GM21367 (cell line): Measurements from ENCODE around the gene KRTAP13-3.

ENCODE experiments used
- ATAC-seq: cut with Tn5 transposase; IDR thresholded peaks from one replicate; pipeline ENCODE4 v1.9.1; 2021; ENCODE audit not compliant: unreplicated experiment

KRTAP13-3 gene, protein sequence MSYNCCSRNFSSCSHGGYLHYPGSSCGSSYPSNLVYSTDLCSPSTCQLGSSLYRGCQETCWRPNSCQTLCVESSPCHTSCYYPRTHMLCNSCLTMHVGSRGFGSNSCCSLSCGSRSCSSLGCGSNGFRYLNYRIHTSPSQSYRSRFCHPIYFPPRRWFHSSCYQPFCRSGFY

DNA sequence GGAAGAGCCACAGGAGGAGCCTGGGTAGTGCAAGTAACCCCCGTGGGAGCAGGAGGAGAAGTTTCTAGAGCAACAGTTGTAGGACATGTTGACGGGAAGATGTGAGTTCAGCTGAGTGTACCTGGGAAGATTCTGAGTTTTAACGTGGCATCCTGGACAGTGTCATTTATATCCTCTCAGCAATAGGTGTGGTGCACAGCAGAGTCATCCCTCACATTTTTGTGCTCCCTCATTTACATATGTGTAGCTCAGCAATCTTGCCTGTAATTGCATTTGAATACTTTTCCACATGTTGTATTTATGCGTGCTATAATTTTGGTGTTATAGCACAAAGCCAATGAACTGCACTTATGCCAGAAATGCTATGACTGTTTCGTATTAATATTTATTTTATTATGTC, at the start of gene KRTAP13-3:
Gene KRTAP13-3 (minus strand): TSS at position 101 of the 400 bp plus-strand sequence. CDS start 14 bp downstream, at position 87.
- ATAC-seq, result no peak

DNA sequence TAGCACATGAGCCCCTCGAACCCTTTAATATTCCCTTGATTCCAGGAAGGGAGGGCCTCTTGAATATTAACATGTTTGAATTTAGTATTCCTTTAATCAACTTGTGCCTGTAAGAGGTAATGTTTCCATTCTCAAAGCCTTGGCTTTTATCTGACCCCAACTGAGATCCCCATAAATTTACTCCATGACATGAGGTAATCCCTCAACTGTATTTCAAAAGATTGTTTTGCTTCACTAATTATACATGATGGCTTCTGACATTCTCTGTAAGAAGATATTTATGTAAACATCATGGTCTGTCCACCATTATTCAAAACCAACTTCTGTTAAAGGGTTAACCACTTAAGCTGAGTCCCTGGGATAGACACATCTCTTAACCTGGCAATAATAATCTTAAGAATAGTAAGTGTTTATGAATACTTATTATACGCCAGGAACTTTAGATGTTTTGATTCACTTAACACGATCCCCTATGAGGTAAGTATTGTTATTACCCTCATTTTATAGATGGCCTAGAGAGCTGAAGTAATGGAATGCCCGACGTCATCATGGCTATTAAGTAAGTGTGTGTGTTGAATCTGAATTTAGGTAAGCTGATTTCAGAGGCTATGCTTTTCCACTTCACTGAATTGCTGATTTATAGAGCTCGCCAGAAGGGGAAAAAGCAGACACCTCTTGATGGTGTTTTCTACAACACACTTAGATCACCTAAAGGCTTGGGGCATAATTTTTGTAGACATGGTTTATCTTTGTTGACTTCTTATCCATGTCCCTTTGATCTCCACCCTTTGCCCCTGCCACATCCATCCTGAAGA, 43.4 kb upstream of the KRTAP13-3 start:
- no peak for ATAC-seq

DNA sequence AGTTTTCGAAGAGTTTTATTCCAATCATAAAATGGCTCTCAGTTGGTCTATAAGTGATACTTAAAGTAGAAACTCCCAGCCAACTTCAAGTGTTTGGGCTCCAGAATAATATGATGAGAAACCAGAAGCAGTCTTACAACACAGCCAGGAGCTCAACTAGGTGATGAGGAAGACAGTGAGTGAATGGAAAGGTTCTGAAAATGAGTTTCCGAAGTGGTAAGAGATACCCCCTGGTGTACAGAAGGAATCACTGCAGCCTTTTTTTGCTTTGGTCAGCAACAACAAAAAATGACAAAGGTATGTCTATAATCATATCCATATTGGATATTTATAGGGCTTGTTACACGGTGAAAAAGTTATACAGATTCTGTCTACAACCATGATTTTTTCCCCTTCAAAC, 38.0 kb upstream of the KRTAP13-3 start:
- no peak for ATAC-seq

DNA sequence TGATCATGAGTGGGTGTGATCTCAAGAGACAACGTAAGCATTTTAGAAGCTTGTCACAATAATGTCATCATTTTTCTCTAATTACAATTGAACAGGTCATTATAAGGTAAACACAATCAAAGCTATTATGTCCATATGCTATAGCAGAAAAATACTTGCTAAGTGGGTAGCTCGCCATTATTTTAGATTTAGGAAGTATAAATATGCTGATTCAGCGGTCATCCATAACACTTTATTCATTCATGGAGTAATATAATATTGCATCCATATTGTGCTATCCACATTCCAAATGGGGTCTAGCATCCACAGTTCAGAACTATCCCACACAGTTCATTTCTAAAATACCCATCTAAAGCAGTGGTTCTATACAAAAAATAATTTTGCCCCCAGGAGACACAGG, 22.8 kb upstream of the KRTAP13-3 start:
- no peak for ATAC-seq

DNA sequence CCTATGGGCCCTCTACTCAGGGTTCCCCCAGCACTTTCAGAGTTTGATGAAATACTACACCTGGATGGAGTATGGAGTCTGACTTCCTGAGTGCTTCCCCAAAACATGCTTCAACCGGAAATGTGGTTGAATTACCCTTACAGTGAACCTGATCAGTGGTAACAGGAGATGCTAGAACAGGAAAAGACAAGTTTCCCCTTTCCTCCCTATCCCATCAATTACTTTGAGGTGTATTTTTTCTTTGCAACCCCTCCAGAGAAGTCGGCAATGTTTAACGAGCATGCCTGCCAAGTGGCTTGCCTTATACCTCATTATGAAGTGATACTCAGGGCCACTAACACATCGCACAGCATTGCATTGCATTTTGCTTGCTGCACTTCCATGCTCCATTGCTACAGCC, 21.3 kb upstream of the KRTAP13-3 start:
- no peak for ATAC-seq

DNA sequence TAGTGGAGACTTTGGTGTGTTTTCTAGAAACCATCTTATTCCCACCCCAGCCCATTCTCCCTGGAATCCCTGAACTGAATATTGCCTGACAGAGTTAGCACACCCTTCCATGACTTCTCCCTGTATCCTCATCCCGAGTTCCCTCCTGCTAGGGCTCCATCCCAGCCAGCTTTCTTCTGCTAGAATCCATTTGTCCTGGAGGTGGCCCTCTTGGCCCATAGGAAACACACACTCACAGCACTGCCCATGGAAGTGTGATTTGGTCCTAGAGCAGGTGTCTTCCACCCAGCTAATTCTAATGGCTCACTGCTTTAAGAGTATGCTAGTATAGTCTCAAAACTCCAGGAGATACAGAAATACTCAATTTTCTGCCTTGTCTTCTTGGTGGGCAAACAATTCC, 18.5 kb upstream of the KRTAP13-3 start:
- no peak for ATAC-seq

DNA sequence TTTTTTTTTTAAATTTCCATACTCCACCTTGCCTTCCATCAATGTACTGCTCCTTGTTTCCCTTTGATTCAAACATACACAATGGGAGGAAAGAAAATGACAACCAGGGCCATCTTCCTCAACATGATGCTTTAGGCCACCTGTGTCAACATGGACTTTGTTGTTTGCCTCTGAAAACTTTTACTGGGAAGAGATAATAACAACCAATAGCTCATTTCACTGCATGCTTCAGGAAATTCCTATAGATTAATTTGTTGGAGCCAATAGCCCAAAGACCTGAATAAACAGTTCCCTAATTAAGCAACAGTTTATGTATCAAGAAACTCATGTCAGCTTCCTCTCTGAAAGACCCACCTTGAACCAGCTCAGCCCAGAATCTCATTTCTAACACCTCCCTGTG, 17.5 kb upstream of the KRTAP13-3 start:
- no peak for ATAC-seq

DNA sequence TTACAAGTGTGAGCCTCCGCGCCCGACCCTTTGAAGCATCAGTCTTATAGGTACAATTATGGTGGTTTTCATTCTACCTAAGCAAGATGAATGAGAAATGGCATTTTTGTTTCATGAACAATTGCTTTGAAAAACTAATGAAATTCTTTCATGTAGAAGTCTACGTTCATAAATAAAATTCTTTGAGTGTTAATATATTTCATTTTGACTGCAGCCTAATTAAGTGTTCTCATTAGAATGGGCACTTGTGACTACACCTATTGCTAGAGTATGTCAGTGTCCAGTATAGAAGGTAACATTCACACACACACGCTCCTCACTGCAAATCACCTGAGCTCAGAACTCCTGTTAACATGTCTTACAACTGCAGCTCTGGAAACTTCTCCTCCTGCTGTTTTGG, 14.2 kb upstream of the KRTAP13-3 start, which contains the start of gene KRTAP15-1:
Gene KRTAP15-1 (plus strand): TSS at position 301 of the 400 bp plus-strand sequence. CDS start 53 bp downstream, at position 354.
- ATAC-seq, result no peak

DNA sequence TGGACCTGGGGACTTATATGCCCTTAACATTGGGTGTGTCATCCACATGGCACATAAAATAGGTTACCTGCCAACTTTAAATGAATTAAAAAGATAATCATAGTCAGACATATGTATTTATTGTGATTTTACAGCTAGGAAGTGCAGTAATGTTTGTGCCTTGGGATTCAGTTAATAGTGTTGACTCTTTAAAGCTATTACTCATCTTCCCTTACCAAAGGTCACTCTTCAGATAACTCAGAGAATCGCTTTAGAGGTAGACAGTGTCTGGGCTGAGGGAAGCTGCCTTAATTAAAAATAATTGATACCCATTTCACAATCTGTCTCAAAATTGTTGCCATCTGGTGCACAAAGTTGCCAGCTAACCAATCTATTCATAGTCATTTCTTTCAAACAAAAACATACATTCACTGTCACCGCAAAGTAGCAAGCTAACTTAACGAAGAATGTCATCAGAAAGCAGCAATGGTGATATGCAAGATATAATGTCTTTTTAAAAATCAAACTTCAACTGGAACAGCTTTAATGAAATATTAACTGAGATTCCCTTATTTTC, 11.4 kb upstream of the KRTAP13-3 start:
- ATAC-seq, result no peak

DNA sequence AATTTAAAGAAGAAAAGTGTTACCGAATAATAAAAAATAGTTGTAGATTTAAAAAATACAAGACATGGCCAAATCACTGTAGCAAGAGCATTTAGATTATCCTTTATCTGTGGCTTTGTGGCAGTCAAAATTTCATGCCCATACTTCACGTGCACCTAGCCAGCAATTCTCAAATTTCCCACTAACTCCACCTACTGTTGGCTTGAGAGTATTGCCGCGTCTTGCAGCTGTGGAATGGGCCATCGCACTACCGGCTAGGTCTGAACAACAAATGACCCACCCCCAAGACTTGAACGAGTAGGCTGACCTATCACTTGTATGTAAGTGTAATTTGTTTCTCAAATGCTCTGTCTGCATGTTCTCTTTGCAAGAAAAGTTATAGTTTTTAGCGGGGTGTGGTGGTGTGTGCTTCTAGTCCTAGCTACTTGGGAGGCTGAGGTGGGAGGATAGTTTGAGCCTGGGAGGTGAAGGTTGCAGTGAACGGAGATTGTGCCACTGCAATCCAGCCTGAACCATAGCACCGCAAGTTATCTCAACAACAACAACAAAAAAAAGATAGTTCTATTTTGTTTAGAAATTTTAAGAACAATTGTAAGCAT, 8.4 kb upstream of the KRTAP13-3 start:
- ATAC-seq, result peak; percentile 77

DNA sequence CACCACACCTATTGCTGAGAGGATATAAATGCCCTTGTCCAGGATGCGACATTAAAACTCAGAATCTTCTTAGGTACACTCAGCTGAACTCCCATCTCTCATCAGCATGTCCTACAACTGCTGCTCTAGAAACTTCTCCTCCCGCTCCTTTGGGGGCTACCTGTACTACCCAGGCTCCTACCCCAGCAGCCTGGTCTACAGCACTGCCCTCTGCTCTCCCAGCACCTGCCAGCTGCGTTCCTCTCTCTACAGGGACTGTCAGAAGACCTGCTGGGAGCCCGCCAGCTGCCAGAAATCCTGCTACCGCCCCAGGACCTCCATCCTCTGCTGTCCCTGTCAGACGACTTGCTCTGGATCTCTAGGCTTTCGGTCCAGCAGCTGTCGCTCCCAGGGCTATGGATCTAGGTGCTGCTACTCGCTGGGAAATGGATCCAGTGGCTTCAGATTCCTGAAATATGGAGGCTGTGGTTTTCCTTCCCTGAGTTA, 4.5 kb upstream of the KRTAP13-3 start, which contains the start of gene KRTAP13-4:
Gene KRTAP13-4 (plus strand): TSS at position 51 of the 486 bp plus-strand sequence. CDS start 56 bp downstream, at position 107.
- no peak for ATAC-seq

DNA sequence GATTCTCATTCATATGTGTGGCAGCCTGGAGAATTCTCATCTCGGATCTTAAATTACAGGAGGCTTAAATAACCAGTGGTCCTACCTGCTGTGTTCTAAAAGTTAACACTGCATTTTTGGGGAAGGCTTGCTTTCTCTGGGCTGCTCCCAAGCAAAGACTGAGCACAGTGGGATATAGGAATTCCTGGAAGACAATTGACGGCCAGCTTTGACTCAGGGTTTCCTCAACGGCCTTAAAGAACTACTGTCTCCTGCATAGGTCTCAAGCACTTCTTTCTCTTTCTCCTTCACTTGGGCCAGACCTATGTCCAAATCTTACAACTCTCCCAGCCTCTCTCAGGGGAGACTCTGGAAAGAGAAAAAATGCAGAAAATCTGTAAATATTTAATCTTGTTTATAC, 1.0 kb upstream of the KRTAP13-3 start:
- no peak for ATAC-seq

DNA sequence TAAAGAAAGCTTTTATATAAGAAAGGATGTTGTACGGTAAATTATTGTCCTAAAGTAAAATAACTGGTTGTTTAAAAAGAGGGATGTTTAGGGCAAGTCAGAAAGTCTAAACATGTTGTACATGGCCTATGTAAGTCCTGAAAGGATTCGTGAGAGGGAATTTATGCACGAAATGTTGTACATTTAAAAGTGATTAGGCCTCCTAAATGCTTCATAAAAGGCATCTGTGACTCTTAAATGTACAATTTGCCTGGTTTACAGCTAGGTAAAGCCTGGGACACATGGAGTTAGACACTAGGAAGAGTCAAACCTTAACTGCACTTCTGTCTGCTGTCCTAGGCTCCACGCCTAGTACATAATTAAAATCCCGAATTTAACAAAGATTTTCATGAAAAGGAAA, 9.7 kb downstream of the KRTAP13-3 start:
- ATAC-seq, result no peak

DNA sequence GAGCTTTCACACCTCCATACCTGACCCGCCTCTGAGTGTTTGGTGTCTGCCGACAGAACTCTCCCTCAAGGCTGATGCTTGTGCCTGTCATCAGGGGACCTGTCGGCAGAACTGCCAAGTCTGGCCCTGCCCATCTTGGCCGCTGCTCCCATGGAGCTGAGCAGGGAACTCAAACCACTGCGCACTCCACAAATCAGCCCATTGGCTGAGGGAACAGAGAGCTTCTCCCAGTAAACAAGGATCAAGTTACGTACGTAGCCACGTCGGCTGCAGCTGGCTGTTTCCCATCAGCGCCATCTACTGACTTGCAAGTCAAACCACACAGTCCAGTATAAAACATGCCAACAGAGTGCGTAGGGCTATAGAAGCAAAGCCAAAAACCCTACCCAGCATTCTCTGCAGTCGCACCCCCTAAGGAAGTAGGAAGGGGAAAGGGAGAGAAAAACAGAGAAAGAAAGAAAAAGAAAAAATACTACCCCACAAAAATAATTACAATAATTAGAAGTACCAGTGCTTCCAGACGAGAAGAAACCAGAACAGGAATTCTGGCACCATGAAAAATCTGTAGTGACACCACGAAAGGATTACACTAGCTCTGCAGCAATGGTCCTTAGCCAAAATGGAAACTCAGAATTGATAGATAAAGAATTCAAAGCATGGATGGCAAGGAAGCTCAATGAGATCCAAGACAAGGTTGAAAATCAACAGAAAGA, 16.8 kb downstream of the KRTAP13-3 start:
- ATAC-seq, result peak; percentile 71

DNA sequence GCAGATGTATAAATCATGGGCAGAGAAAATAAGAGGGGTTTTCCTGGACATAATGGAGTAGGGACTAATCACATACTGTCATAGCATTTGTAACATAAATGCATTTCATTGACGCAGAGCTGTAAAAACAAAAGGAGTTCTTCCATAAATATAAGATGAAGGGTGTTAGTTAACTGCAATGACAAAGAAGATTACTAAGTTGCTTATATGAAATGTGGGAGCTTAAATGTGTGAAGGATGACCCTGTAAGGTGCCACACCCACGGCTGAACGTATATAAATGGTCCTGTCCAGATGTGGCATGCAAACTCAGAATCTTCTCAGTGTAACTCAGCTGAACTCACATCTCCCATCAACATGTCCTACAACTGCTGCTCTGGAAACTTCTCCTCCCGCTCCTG, 30.0 kb downstream of the KRTAP13-3 start, which contains the start of gene KRTAP13-1:
Gene KRTAP13-1 (plus strand): TSS at position 301 of the 400 bp plus-strand sequence. CDS start 56 bp downstream, at position 357.
- ATAC-seq, result no peak

DNA sequence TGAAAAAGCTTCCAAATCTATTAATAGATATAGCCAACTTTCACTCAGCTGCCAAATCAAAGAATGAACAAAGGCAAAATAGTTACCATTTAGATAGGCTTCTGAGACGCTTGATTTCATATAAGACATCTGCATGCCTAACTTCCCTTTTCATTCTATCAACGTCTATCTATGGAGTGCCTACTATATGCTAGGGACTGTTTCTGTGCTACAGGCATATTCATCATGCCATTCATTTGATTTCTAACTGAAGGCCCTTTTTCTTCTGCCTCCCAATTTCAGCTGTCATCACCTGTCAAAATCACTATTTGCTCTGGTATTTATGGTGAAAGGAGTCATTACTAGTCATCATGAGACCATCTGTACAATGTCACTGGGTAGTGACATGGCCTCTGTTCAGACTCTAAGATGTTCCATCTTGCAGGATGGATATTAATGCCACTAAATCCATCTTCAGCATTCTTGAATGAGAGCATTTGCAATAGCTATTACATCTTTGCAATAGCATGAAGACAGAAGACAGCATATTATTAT, 34.2 kb downstream of the KRTAP13-3 start:
- ATAC-seq, result no peak

DNA sequence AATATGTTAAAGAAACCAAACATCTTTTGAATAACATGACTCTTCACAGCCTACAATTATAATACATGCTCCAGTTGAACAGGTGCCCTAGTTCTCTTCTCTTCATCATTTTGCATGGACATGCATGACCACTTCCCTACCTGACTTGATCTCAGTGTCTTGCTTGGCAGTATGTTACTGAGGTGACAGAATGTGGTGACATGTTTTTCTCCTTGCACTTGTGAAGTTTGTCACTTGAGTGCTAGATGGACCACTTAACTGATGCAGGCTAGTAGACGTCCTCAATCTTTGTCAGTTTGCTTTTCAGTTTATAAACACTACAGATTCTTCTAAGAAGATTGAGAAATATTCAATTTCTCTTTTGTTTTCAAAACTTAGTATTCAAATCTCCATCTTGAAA, 43.5 kb downstream of the KRTAP13-3 start:
- no peak for ATAC-seq
